Fibroblast of gingiva (primary cell): ENCODE results near the gene ATP9A.
A peak's percentile ranks its signal among the peaks of the same experiment; 100 is the strongest.
"Not testable (repeated sequence)": the region's sequence is repeated elsewhere in the genome, so short reads cannot be mapped to it uniquely, and the experiment has no call there.

ENCODE experiments used
- DNase-seq: peaks from one replicate; pipeline ENCODE4 v3.0.0-alpha.2; 2011; ENCODE audit warnings: low read depth

Gene ATP9A

GRCh38 chr20:51651921-51652549 is 116.2 kb downstream of the ATP9A start:
- no peak for DNase-seq

GRCh38 chr20:51650685-51651134 is 117.5 kb downstream of the ATP9A start:
- peak; percentile 39 for DNase-seq

DNA sequence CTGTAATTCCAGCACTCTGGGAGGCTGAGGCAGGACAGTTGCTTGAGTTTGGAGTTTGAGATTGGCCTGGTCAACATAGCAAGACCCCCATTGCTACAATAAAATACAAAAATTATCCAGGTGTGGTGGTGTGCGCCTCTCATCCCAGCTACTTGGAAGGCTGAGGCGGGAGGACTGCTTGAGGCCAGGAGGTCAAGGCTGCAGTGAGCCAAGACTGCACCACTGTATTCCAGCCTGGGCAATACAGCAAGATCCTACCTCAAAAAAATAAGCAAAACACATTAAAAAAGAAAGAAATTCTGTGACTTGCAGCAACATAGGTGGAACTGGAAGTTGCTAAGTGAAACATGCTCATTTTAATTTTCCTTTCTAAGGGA is 119.6 kb downstream of the ATP9A start:
- DNase-seq = no peak

DNA sequence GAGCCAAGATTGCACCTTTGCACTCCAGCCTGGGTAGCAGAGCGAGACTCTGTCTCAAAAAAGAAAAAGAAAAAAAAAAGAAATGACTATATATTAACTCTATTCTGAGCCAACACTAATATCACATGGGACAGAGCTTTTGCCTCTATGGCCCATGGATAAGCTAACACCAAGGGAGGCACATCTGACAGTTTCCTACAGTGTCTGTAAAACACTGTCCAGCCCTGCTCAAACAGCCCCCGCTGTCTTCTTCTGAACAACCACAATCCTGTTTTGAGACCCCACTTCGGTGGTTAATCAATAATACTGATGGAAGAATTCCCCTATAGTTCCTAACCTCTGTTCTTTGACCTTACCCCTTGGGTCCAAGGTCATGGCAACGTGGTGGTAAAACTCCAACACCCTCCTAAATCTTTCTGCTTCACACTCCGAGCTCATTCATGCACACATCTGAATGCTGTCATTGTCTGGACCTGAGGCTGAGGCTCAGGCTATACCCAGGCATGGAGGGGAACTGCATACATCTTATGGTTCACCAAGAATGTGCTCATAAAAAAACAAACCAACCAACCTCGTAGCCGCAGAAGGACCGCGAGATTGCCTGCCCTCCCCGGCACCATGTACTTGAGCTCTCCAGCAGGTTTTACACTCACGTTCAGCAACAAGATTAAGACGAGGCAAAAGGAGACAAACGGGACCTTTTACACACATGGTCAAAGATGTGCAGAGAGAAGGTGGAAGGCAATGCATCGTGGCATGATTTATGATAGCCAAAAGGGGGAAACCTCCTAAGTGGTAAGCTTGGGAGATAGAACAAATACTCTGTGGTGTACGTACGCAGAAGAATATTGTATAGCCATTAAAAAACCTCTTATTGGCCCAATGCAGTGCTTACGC is 120.3 kb downstream of the ATP9A start:
- no peak for DNase-seq

DNA sequence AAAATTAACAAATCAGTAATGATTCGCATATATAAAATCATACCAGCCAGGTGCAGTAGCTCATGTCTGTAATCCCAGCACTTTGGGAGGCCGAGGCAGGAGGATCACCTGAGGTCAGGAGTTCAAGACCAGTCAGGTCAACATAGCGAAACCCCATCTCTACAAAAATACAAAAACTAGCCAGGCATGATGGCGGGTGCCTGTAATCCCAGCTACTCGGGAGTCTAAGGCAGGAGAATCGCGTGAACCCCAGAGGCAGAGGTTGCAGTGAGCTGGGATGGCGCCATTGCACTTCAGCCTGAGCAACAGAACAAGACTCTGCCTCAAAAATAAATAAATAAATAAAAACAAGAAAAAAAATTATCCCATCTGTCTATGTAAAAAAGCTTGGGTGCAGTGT is 124.4 kb downstream of the ATP9A start:
- DNase-seq = not testable (repeated sequence)

GRCh38 chr20:51643390-51643789 is 124.8 kb downstream of the ATP9A start:
- no peak for DNase-seq

- DNase-seq = no peak
Observed at GRCh38 chr20:51641866-51642265, 126.3 kb downstream of the ATP9A start.

- no peak for DNase-seq
Observed at GRCh38 chr20:51640743-51641142, 127.4 kb downstream of the ATP9A start.

- DNase-seq = peak; percentile 47
Observed at GRCh38 chr20:51639206-51639832, 128.9 kb downstream of the ATP9A start.

GRCh38 chr20:51637241-51637640 is 130.9 kb downstream of the ATP9A start:
- DNase-seq = no peak

DNA sequence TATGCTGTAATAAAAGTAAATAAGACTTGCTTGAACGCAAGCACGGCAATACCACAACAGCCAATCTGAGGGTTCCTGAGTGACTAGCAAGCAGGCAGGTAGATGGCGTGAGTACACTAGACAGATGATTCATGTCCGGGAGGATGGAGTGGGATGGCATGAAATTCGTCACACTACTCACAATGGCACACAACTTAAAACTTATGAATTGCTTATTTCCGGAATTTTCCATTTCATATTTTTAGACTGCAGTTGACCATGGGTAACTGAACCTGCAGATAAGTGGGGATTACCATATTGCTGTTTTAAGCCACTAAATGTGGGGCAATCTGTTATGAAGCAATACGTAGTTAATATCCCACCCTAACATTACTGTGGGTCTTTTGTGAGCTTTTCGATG is 132.1 kb downstream of the ATP9A start:
- no peak for DNase-seq

DNA sequence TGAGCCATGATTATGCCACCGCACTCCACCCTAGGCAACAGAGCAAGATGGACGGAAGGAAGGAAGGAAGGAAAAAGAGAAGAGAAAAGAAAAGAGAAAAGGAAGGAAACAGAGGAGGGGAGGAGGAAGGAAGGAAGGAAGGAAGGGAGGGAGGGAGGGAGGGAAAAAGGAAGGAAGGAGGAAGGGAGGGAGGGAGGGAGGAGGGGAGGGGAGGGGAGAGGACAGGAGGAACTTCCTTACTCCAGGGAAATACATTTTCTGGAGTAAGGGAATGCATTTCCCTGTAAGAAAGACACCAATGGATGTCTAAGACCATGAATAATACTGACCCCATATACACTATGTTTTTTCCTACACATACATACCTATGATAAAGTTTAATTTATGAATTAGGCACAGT is 132.5 kb downstream of the ATP9A start:
- DNase-seq = no peak

DNA sequence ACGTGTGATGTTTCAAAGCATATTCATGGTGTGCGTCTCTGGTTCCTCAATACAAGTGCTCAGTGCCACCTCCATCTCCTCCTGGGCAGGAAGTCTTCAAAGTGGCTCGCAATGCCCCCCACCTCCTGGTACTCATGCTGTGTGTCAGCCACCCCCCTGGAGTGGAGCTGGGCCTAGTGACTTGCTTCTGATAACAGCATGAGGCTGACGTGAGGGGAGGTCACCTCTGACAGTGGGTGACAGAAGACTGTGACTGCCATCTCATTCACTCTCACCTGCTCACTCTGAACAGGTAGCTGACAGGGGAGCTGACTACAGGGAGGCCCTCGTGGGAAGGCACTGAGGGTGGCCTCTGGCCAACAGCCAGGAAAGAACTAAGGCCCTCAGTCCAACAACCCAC is 133.3 kb downstream of the ATP9A start:
- DNase-seq = no peak

DNA sequence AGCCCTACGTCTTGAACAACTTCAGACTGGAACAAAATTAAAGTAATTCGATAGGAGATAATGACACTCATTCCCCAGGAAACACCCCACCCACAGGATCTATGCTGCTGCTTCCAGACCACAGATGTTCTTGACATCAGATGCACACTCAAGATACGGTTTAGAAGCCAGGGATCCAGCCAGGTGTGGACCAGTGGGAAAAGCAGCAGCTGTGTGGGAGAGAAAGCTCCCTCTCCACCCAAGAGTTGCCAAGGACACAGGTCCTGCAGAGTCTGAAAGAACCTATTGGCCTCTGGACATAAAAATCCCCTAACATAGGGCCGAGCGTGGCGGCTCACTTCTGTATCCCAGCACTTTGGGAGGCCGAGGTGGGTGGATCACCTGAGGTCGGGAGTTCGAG is 133.9 kb downstream of the ATP9A start:
- no peak for DNase-seq

GRCh38 chr20:51633430-51633829 is 134.8 kb downstream of the ATP9A start:
- no peak for DNase-seq

- DNase-seq = no peak
Observed at GRCh38 chr20:51631953-51632352, 136.2 kb downstream of the ATP9A start.

GRCh38 chr20:51631011-51631950 is 136.9 kb downstream of the ATP9A start:
- peak; percentile 87 for DNase-seq

DNA sequence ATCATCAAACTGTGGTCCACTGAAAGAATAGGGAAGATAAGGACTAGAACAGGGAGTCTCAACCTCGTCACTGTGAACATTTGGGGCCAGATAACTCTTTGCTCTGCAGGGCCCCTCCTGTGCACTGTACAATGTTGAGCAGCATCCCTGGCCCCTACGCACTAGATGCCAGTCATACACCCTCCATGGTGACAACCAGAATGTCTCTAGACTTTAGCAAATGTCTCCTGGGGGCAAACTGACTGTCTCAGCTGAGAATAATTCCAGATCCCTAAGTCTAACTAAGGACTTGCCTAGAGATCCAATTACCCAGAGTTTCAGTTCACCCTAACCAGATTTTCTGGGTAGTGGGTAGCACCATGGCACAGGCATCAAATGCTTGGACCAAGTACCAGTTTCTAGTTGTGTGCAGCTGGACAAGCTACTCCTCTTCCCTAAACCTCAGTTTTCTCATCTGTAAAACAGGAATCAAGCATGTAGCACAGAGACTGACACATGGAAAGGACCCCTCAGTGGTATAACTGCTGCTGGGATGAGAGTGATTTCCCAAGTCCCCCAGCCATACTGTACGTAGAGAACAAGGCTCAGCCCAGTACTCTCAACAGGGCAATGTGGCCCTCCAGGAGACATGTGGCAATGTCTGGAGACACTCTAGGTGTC is 138.7 kb downstream of the ATP9A start:
- DNase-seq = no peak

DNA sequence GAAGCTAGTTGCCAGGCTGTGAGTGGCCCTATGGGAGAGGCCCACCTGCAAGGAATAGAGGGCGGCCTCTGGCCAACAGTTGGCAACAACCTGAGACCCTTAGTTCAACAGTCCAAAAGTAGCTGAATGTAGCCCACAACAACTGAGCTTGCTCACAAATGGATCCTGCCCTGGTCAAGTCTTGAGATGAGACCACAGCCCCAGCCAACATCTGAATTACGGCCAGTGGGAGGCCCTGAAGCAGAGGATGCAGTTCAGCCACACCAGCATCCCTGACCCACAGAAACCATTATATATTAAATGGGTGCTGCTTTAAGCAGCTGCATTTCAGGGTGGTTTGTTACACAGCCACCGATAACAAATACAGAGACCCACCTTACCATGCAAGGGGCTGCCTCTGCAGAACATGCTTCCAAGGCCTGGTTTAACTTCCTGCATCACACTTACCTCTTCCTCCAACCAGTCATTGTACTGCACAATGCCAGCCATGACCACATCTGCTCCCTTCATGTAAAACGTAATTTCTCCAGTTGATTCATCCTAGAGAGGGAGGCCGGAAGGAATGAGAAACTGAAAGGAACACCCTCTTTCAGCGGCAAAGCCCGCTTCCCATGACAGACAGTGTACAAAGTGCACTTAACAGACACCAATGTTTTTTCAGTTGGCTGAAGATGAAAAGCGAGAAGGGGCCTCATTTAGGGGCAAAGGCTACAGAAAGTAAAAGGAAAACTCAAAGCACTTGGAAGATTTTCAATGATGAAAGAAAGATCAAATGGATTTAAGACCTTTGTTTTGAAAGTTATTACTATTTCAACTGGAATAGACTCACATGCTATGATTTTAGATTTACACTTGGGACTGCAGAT is 139.4 kb downstream of the ATP9A start:
- peak; percentile 27 for DNase-seq

DNA sequence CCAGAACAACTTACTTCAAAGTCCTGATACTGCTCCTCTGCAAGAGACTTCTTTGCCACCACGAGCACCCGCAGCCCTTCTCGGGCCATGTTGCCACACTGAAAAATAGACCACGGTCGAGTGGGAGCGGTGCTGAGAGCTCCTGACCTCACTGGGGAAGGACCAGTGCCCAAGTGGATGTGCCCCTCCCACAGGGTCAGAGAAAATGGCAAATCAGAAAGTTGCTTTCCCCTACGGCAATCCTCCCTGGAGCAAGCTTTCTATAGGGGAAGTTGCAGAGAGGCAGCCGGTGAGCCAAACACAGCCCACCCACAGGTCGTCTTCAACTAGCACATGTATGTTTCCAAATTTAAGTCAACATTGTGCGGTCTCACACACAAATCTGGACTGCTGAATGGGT is 140.6 kb downstream of the ATP9A start:
- no peak for DNase-seq
